ENCODE measurements around the gene NTSR1. TPM values are rescaled to one million over a fixed set of nuclear protein-coding genes. Genes with fewer than 3 reads are reported as not detected.

NTSR1 gene
- polyA plus RNA-seq, 3 donors, result 0.35 to 2.5 (median 0.40) TPM

GRCh38 chr20:62710221-62710885 is 1.7 kb downstream of the NTSR1 start:
- 86% methylated on average over 9 of the region's 20 CpGs for WGBS (ENCODE audit: insufficient coverage)
- DNase-seq, result no peak
- H3K27me3 ChIP-seq (ENCODE audit: control insufficient read depth in 2 of 2, insufficient read depth in 2 of 2, low read length in 2 of 2), result peaks cover 0 to 24% of the 10 kb centered on the region in 2 donors
- peaks cover 6% of the 10 kb centered on the region for H4K20me1 ChIP-seq (ENCODE audit: insufficient read depth, low read length)
- H3K4me1 ChIP-seq (ENCODE audit: control insufficient read depth in 1 of 2, insufficient read depth in 2 of 2, low read length in 2 of 2), result peaks cover 35 to 51% of the 10 kb centered on the region in 2 donors
- Mint-ChIP-seq H3K27ac (peak overlapping the region in 3 of 7 donors; percentile 4 to 35 (median 15)), H3K9me3 (peaks cover 0 to 5% (median 2%) of the 10 kb centered on the region in 7 donors), H3K4me3 (peak overlapping the region; percentile 77 to 79), H3K4me1 (peaks cover 39% of the 10 kb centered on the region), H3K27me3 (ENCODE audit: low read depth in 3 of 3) (peaks cover 20 to 50% (median 40%) of the 10 kb centered on the region in 3 donors), H3K36me3 (peaks cover 16 to 20% of the 10 kb centered on the region in 2 donors)
- peaks cover 28% of the 10 kb centered on the region for H3K79me2 ChIP-seq (ENCODE audit: insufficient read depth, low read length)
- intact Hi-C loops (cut with micrococcal nuclease), result loop anchor here in 1 of 2 donors (2.0 to 5.0 kb wide), 2 partner anchors 22 to 37 kb away; no protein-coding TSS in a partner anchor
- no peaks in the 10 kb centered on the region for H3K9me3 ChIP-seq (replicated peaks in 1 of 2; ENCODE audit: control insufficient read depth in 1 of 2, insufficient read depth in 1 of 2, low read length in 2 of 2)
- TF ChIP-seq, protein P1, sequence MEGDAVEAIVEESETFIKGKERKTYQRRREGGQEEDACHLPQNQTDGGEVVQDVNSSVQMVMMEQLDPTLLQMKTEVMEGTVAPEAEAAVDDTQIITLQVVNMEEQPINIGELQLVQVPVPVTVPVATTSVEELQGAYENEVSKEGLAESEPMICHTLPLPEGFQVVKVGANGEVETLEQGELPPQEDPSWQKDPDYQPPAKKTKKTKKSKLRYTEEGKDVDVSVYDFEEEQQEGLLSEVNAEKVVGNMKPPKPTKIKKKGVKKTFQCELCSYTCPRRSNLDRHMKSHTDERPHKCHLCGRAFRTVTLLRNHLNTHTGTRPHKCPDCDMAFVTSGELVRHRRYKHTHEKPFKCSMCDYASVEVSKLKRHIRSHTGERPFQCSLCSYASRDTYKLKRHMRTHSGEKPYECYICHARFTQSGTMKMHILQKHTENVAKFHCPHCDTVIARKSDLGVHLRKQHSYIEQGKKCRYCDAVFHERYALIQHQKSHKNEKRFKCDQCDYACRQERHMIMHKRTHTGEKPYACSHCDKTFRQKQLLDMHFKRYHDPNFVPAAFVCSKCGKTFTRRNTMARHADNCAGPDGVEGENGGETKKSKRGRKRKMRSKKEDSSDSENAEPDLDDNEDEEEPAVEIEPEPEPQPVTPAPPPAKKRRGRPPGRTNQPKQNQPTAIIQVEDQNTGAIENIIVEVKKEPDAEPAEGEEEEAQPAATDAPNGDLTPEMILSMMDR (IDR thresholded peaks at IDR 0.05), result no peak
- H3K4me2 ChIP-seq (replicated peaks; ENCODE audit: extremely low read depth, low read length, poor library complexity, severe bottlenecking), result peak overlapping the region; percentile 85
- H3K9ac ChIP-seq (ENCODE audit: insufficient read depth, low read length, poor library complexity, severe bottlenecking), result peak overlapping the region; percentile 28
- H3K4me3 ChIP-seq (replicated peaks in 1 of 3; ENCODE audit: low read depth in 2 of 3, low read length in 3 of 3), result peak overlapping the region in 1 of 3 experiments; percentile 66
- H3K36me3 ChIP-seq (replicated peaks in 1 of 2; ENCODE audit: control insufficient read depth in 1 of 2, insufficient read depth in 2 of 2, low read length in 2 of 2), result no peaks in the 10 kb centered on the region
- H2AFZ ChIP-seq (ENCODE audit: insufficient read depth, low read depth, low read length, poor library complexity, severe bottlenecking), result no peak overlapping the region
- no peak overlapping the region for H3K27ac ChIP-seq (ENCODE audit: low read depth in 1 of 2, low read length in 2 of 2)

DNA sequence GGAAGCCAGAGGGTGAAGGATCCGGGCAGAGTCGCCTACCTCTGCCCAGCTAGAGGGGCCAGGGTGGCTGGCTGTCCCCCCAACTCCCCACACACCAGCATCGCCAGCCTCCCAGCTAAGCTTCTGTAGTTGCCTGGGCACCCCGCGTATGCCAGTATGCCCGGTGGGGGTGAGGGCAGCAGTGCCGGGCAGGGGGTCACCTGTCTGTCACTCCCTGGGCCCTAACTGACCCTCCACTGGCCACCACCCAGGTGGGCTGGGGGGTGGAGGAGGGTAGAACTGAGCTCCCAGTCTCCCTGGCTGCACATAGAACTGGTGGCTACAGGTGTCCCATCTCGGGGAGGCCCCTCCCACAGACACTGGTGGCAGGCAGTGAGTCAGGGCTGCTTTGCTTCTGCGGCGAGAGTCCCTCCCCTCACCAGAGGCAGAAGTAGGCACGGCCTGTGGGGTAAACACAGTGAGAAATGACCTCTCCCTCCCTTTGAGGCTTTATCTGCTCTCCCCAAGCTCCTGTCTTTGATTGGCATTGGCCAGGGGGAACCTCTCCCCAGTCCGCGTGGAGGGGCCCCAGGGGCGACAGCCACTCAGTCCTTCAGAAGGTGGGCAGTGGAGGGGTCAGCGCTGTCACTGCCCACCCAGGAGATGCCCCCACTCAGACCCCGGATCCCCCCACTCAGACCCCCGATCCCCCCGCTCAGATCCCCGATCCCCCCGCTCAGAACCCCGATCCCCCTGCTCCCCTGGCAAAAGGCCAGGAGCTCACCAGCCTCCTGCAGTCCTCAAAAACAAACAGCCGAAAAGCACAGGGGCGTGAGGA is 2.5 kb downstream of the NTSR1 start:
- Mint-ChIP-seq H3K36me3 (peaks cover 20% of the 10 kb centered on the region in 2 donors), H3K27me3 (ENCODE audit: low read depth in 3 of 3) (peaks cover 23 to 51% (median 40%) of the 10 kb centered on the region in 3 donors), H3K27ac (peak overlapping the region in 4 of 7 donors; percentile 4 to 84 (median 62)), H3K9me3 (peaks cover 0 to 5% (median 2%) of the 10 kb centered on the region in 7 donors), H3K4me1 (peaks cover 43% of the 10 kb centered on the region), H3K4me3 (peak overlapping the region; percentile 77 to 79)
- no peak overlapping the region for H2AFZ ChIP-seq (ENCODE audit: insufficient read depth, low read depth, low read length, poor library complexity, severe bottlenecking)
- peaks cover 14% of the 10 kb centered on the region for H4K20me1 ChIP-seq (ENCODE audit: insufficient read depth, low read length)
- DNase-seq, result peak; percentile 80 to 91 (median 83)
- no CpG with 5 or more reads among the region's 23 CpGs for WGBS (ENCODE audit: insufficient coverage)
- H3K4me2 ChIP-seq (replicated peaks; ENCODE audit: extremely low read depth, low read length, poor library complexity, severe bottlenecking), result peak overlapping the region; percentile 85
- peak overlapping the region; percentile 28 for H3K9ac ChIP-seq (ENCODE audit: insufficient read depth, low read length, poor library complexity, severe bottlenecking)
- H3K36me3 ChIP-seq (replicated peaks in 1 of 2; ENCODE audit: control insufficient read depth in 1 of 2, insufficient read depth in 2 of 2, low read length in 2 of 2), result no peaks in the 10 kb centered on the region
- intact Hi-C loops (cut with micrococcal nuclease), result loop anchor here in 1 of 2 donors (2.0 to 5.0 kb wide), 2 partner anchors 22 to 36 kb away; no protein-coding TSS in a partner anchor
- no peak overlapping the region for H3K27ac ChIP-seq (ENCODE audit: low read depth in 1 of 2, low read length in 2 of 2)
- H3K4me1 ChIP-seq (ENCODE audit: control insufficient read depth in 1 of 2, insufficient read depth in 2 of 2, low read length in 2 of 2), result peaks cover 35 to 56% of the 10 kb centered on the region in 2 donors
- TF ChIP-seq, protein P1 (IDR thresholded peaks at IDR 0.05), result no peak
- peaks cover 0 to 24% of the 10 kb centered on the region in 2 donors for H3K27me3 ChIP-seq (ENCODE audit: control insufficient read depth in 2 of 2, insufficient read depth in 2 of 2, low read length in 2 of 2)
- H3K9me3 ChIP-seq (replicated peaks in 1 of 2; ENCODE audit: control insufficient read depth in 1 of 2, insufficient read depth in 1 of 2, low read length in 2 of 2), result no peaks in the 10 kb centered on the region
- peaks cover 28% of the 10 kb centered on the region for H3K79me2 ChIP-seq (ENCODE audit: insufficient read depth, low read length)
- H3K4me3 ChIP-seq (replicated peaks in 1 of 3; ENCODE audit: low read depth in 2 of 3, low read length in 3 of 3), result peak overlapping the region in 2 of 3 experiments; percentile 0 to 66
